Chondrocyte (in vitro differentiated cells): Measurements from ENCODE around the gene DGKK. TPM values are rescaled to one million over a fixed set of nuclear protein-coding genes. Genes with fewer than 3 reads are reported as not detected.

Source experiments
- DNase-seq: peaks from one replicate; pipeline ENCODE4 v3.0.0; 2021; ENCODE audit warnings: mixed read lengths, low spot score
- H3K27ac Mint-ChIP-seq: one replicate; pipeline ENCODE4 v1.8.0; 2021; ENCODE audit warnings: mild to moderate bottlenecking, moderate library complexity, mixed read lengths; ENCODE audit not compliant: unreplicated experiment
- H3K27me3 Mint-ChIP-seq: 2 replicates; pipeline ENCODE4 v1.8.0; 2021; ENCODE audit warnings: low read depth, mixed read lengths
- H3K36me3 Mint-ChIP-seq: 2 replicates; pipeline ENCODE4 v1.8.0; 2021; ENCODE audit warnings: low read depth, mixed read lengths
- H3K4me1 Mint-ChIP-seq: 2 replicates; pipeline ENCODE4 v1.8.0; 2021; ENCODE audit warnings: low read depth, mild to moderate bottlenecking, mixed read lengths
- H3K4me3 Mint-ChIP-seq: one replicate; pipeline ENCODE4 v1.8.0; 2021; ENCODE audit warnings: mild to moderate bottlenecking, moderate library complexity, mixed read lengths; ENCODE audit not compliant: unreplicated experiment
- H3K9me3 Mint-ChIP-seq: 2 replicates; pipeline ENCODE4 v1.8.0; 2021; ENCODE audit warnings: low read depth, mixed read lengths
- CTCF ChIP-seq: fragments of 200-600 bp; sonication (generic); IDR thresholded peaks from 2 replicates; pipeline ENCODE4 v1.5.0; 2021; ENCODE audit warnings: antibody characterized with exemption, mild to moderate bottlenecking, moderate library complexity
- total RNA-seq: library from RNA; stranded (reverse); gene quantifications from 3 replicates; pipeline ENCODE4 v1.2.1, GENCODE V29; 2021

The DGKK gene
- total RNA-seq, 1 donor from 2014 or later = not detected

GRCh38 chrX:50402886-50403285, 67.7 kb downstream of the DGKK start:
- no peak for DNase-seq
- TF ChIP-seq CTCF = no peak
- H3K27ac Mint-ChIP-seq = no peak overlapping the region
- no peaks in the 10 kb centered on the region for H3K4me1 Mint-ChIP-seq
- peaks cover 2% of the 10 kb centered on the region for H3K27me3 Mint-ChIP-seq
- peaks cover 18% of the 10 kb centered on the region for H3K9me3 Mint-ChIP-seq
- no peak overlapping the region for H3K4me3 Mint-ChIP-seq
- H3K36me3 Mint-ChIP-seq = no peaks in the 10 kb centered on the region

- no peaks in the 10 kb centered on the region for H3K27me3 Mint-ChIP-seq
- TF ChIP-seq CTCF = no peak
- no peaks in the 10 kb centered on the region for H3K4me1 Mint-ChIP-seq
- peaks cover 7% of the 10 kb centered on the region for H3K9me3 Mint-ChIP-seq
- no peaks in the 10 kb centered on the region for H3K36me3 Mint-ChIP-seq
- H3K27ac Mint-ChIP-seq = no peak overlapping the region
- no peak for DNase-seq
- H3K4me3 Mint-ChIP-seq = no peak overlapping the region
Observed at GRCh38 chrX:50393902-50394301, 76.7 kb downstream of the DGKK start.

- peaks cover 1% of the 10 kb centered on the region for H3K27me3 Mint-ChIP-seq
- no peak overlapping the region for H3K4me3 Mint-ChIP-seq
- H3K4me1 Mint-ChIP-seq = no peaks in the 10 kb centered on the region
- no peak for TF ChIP-seq CTCF
- DNase-seq = no peak
- peaks cover 6% of the 10 kb centered on the region for H3K9me3 Mint-ChIP-seq
- no peaks in the 10 kb centered on the region for H3K36me3 Mint-ChIP-seq
- no peak overlapping the region for H3K27ac Mint-ChIP-seq
Observed at GRCh38 chrX:50386520-50386919, 84.1 kb downstream of the DGKK start.

GRCh38 chrX:50381729-50382415, 88.8 kb downstream of the DGKK start:
- Mint-ChIP-seq H3K4me1 (no peaks in the 10 kb centered on the region), H3K4me3 (no peak overlapping the region), H3K9me3 (peaks cover 12% of the 10 kb centered on the region), H3K27ac (no peak overlapping the region), H3K36me3 (no peaks in the 10 kb centered on the region), H3K27me3 (peaks cover 1% of the 10 kb centered on the region)
- TF ChIP-seq CTCF = no peak
- DNase-seq = no peak

- Mint-ChIP-seq H3K9me3 (peaks cover 18% of the 10 kb centered on the region), H3K27ac (no peak overlapping the region), H3K36me3 (no peaks in the 10 kb centered on the region), H3K4me3 (no peak overlapping the region), H3K4me1 (no peaks in the 10 kb centered on the region), H3K27me3 (no peaks in the 10 kb centered on the region)
- no peak for TF ChIP-seq CTCF
- DNase-seq = no peak
Observed at GRCh38 chrX:50375481-50376267, 95.0 kb downstream of the DGKK start.
